Stromal cell of bone marrow (primary cell): ENCODE measurements around the gene CTNND2.

Experiments used
- DNase-seq: peaks from one replicate; pipeline ENCODE4 v3.0.0-alpha.2; 2012; ENCODE audit warnings: low read depth

The CTNND2 gene

DNA sequence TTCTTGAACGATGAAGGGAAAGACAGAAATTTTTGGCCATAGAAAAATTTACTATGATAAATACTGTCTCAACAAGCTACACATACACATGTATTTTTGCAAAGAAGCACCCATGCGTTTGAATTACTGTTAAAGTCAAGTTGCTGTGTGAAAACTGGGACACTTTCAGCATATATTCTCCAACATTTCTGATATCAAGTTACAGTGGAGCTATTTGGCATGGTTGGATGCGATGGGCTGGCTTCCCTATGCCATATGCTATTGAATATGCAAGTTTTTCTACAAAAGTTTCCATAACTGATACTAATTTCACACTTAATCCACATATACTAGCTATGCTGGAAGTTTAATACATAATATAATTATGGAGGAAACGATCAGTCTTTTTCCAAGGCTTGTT, 381.4 kb downstream of the CTNND2 start:
- no peak for DNase-seq

DNA sequence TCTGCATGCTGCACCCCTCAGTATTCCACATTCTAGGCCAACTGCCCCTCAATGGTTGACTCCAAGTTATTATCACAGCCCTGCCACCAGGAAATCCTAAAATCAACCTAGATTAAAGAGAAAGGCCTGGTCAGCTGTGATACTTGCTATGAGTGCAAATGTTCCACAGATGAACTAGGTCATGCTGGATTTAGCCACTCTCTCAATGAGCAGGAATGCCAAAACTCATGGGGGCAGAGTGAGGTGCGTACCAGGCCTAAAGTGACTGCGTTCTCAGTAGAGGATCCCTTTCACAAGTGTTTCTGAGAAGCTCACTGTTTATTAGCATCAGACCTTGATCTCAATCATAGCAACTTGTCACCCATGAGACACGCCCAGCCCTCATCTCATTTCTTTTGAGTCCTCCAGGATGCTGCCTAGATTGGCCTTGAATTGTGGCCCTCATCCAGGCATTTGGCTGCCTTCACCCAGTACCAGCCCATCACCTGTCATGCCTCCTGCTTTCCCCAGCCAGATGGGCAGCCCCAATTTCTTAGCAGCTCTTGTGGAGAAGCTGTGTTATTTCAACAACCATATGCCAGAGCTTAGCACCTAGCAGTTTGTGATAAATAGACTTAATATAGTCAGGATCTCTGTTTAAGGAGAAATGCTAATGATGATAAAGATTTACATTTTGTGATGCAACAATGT, 383.9 kb downstream of the CTNND2 start:
- DNase-seq = no peak

DNA sequence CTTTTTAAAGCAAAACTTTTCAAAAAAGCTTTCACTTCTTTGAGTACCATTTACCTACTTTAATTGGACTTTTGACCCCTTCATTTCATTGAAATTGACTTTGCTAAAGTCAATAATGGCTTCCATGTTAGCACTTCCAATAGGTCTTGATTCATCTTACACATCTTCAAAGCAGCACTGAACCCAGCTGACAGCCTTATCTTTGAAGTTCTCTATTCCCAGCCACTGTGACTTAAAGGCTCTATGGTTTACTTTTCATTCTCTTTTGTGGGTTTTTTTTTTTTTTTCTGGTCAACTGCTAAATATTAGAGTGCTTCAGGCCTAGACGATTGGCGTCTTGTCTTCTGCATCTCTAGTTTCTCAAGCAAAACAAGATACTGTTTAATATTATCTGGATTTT, 385.0 kb downstream of the CTNND2 start:
- DNase-seq = no peak

DNA sequence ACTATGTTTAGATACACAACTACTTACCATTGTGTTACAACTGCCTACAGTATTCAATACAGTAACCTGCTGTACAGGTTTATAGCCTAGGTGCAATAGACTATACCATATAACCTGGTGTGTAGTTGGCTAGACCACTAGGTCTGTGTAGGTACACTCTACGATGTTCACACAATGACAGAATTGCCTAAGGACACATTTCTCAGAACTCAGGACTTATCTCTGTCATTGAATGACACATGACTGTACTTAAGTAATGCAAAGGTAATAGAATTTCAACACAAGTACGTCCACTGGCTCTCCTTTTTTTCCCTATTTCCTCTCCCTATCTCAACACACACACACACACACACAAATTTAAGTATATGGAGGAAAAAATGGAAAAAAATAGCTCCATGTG, 385.6 kb downstream of the CTNND2 start:
- no peak for DNase-seq

DNA sequence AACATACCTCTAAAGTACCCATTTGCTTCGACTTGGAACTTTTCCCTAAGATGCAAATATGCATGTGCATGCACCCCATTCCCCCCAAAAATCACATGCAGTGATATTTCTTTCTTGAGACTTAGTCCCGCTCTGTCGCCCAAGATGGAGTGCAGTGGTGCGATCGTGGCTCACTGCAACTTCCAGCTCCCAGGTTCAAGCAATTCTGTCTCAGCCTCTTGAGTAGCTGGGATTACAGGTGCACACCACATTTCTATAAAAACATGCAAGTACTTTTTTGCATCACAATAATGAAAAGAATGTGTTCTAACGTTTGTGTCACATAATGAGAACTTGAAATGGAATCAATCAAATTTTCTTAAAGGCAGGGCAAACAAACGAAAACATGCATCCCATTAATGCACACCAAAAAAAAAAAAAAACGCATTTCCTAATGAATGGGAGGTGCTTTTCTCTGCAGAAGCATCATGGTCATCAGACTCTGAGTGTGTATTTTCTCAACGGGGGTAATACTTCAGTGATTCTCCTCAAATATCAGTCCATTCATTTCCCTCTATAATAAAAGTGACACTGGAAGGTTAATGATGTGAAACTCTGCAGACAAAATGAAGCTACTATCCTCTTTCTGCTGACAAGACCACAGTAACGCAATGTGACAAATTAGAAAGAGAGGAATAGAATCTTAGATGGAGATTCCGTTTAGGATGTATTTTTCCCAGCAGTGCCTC, 389.4 kb downstream of the CTNND2 start:
- DNase-seq = no peak

DNA sequence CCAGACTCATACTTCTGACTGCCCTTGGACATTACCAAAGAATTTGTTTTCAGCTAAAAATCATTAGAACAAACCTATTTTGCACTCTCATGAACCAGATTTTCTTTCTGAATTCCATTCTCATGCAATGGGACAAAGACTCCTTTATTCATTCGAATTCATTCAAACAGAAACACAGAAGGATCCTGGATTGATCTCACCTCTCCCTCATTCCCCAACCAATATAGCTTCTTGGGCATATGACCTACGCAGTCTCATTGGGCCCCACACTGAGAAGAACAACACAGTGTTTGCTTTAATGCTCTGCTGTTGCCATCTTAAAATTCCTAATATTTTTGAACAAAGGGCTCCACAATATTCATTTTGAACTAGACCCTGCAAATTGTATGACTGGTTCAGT, 392.4 kb downstream of the CTNND2 start:
- no peak for DNase-seq

DNA sequence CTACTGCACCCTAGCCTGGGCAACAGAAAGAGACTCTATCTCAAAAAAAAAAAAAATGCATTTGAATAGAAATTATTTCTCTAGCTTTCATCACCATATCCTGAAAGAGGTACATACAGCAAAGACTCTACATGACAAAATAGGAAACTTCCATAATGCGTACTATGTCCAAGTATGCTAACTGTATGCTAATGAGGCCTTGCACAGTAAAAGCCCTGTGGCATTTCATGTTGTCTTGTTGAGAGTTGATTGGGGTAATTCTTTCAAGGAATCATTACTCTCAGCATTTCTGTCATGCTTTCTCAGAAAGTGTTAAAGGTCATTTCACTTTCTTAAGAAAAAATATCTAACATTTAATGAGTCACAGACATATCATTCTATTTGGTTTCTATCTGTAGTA, 393.4 kb downstream of the CTNND2 start:
- DNase-seq = no peak

DNA sequence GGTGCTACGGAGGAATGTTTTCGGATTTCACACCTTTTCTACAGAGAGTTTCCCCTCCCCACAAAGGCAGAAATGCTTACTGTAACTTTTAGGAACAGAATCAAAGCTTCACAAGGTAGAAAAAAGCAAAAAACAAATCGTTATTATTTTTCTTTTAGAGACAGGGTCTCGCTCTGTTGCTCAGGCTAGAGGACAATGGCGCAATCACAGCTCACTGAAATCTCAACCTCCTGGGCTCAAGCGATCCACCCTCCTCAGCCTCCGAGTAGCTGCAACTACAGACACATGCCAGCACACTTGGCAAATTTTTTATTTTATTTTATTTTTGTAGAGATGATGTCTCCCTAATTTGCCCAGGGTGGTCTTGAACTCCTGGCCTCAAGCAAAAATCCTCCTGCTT, 394.5 kb downstream of the CTNND2 start:
- DNase-seq = no peak

DNA sequence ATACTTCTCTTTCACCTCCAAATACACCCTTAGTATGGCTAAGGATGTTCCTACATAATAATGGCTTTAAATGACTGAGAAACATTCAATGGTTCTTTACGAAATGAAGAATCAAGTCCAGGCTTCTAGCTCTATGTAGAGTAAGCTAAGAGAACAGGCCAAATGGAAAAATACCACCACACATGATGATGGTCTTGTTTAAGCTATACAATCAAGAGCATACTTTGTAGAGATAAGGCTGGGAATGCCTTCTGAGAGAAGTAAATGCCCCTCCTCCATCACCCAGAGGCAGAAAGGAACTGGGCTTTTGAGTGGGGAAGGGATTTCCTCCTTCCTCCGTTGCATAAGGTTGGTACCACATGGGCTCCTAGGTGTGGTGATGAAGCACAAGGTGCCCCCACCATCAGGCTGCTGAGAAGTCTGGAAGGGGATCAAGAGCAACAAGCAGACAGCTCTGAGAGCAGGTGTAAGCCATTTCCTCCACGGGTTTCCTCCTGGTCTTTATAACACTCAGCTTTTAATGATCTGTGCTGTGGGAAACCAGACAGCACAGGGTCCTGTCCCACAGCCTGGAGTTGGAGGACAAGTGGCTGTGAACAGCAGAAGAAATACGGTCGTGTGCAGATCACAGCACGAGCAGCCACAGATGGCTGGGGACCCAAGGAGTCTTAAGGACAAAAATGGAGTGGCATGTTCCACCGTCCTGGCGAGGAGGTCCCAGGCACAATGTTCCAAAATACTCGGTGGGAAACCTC, 396.9 kb downstream of the CTNND2 start:
- no peak for DNase-seq

DNA sequence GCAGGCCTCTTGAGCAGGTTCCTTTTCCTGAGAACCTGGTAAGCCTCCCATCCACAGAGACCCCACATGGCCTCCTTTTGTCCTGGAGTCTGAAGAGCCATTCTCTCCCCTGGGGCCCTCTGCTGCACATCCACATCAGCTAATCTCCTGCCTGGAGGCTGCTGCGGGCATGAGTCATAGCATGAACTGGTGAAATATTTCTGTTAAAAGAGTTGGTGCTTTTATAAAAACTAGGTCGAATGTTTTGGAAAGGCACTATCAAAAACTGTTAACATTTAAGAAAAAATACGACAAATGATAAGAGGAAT, 399.4 kb downstream of the CTNND2 start:
- no peak for DNase-seq

DNA sequence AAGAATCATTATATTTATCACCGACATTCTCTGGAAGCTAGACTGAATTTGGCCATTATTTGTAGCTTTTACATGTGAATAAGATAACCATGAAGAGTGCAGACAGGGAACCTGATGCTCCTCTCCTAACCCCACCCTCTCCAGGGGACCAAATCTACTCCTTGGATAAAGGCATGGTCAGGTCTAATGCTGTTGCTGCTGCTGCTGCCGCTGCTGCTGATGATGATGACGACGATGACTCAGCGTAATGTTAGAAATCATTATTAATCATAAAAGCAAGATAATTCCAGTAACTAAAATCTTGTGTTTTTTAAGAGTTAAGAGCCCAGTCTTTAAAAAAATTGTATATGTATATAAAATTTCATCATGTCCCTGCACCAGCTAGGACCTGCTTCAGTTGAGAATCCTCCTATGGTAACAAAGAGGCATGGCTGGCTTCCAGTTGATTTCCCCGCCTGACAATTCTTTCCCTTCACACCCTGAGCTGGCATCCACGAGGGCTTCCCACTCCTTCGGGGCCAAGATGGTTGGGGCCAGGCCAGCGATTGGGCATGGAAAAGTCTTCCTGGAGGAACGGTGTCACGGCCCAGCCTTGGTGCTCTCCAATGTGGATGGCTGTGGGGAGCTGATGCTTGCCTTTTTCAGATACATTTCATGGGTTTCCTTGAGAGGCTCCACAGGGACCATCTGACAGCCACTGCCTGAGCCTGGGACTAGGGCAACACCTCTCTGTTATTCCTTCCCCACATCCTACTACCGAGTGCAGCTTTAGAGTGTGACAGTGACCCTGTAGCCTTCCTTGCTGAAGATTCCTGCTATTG, 400.0 kb downstream of the CTNND2 start:
- DNase-seq = no peak

DNA sequence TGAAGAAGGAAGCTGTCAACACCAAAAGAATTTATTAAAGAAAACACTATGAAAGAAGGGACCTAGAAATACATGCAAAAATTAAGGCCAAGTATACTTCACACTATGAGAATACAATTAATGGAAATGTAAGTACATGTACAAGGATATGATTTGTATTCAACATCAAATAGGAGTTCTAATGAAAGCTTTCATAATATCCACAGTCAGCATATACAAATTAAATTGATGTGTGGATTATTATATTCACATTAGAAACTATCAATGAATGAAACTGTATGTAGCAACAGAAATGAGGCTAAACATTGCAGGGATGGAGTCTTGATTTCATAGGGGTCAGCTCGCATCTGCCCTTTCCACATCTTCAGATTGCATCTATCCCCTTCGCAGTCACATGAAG, 401.5 kb downstream of the CTNND2 start:
- DNase-seq = no peak

DNA sequence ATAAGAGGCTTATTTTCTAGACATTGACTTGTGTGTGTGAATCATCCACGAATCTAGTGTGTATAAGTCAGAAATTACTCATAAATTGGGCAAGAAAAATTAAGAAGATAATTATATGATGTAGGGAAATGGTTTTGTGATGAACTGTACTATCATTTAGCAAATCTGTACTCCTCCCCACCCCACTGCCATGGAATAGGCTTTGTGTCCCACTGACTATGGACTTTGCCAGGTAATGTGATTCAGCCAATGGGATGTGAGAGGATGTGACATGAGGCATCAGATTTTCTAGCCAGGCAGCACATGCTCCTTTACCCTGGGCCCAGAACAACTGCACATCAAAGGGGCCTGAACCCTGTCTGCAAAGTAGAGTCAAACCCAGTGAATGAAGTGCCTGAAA, 406.6 kb downstream of the CTNND2 start:
- no peak for DNase-seq

DNA sequence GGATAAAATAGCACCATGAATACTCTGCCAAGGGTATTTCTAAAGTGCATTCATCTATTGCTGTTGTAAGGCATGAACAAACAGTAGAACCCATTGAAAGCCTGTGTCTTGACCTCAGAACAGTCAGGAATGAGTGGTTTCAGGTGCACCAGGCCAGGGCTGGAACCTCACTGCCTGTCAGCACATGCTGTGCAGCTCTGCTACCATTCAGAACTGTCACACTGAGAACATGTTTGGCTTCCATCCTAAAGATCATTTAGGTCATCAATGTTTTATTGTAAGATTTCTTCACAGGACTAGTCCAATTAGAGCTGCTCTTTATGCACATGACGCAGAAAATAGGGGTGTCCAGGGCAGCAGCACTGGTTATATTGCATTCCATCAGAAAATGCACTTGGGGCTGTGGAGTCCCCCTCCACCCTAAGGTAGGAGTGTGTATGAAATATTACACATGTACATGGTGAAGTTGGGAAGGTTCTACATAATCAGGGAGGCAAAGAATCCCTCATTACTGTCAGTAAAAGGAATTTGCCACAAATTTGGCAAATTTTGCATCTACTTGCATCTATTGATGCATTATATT, 408.0 kb downstream of the CTNND2 start:
- DNase-seq = no peak

DNA sequence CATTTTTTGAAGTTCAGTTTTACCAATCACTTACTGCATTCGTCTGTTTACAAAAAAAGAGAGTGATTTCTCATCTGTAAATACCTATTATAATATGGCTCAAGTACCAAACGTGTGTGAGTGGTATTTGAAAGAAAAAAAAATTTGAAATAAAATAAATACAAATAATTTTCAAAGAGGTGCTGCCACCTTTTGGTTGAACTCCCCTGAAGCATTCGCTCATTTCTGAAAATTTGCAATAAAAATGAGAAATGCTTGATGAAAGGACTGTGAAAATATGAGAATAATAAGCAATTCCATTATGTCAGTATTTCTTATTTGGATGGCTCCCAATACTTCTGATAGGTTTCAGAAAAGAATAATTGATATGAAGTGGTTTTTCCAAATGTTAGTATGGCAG, 409.9 kb downstream of the CTNND2 start:
- DNase-seq = no peak

DNA sequence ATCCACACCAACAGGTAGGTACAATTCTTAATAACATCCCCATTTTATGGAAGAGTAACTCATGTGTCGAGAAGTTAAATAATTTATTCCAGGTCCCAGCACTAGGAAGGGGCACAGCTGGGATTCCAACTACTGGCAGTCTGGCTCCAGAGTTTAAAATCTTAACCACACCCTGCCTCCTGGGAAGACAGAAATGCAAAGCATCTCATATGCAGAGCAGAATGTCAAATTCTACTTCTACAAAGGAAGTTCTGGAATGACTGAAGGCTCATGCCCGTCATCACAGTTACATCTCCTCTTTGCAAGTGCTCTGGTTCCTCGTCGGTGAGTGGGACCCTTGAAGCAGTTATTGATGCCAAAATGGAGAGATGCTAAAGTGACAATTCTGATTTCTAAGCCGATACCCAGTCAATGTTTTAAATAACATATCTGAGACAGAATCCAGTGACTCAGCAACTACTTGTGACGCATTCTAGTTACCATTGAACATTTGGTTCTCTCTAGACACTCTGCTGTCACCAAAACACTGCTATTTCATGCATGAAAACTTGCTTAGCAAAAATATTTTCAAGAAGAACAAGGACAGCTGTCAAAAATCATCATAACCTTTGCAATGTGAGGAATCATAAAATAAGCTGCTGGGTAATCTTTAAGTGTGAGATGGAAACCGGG, 412.7 kb downstream of the CTNND2 start:
- DNase-seq = no peak

DNA sequence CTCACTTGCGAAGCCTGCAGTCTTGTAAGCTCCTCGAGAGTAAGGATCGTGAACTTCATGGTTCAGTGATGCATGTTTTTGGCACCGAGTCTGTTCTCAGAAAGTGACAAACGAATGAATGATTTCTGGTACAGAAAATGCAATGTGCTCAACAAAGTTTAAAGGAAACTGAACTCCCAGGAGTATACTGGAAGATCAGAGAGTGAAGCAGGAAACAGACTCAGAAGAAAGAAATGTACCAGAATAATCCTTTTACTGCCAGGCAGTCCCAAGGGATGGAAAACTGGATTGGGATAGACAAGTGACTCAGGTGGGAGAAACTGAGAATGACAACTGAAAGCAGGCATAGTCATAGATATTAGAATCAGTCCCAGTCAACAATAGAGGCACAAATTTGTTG, 420.6 kb downstream of the CTNND2 start:
- peak; percentile 13 for DNase-seq

DNA sequence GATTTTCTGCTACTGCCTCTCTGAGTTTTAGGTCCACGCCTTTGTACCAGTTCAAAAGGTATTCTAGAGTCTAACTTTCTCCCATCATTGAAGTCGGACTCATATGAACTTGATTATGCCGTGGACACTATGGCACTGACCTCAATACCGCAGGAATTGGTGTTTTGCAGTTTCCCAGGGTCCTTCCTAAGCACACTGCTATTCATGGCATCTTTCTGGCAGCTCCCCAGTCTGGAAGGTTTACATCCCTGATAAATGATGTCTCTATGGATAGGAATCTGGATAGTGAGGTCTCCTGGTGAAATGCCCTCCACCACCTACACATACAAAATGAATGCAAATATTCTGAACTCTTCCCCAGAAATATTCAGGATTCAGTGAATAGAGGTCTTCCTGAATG, 422.2 kb downstream of the CTNND2 start:
- DNase-seq = no peak

DNA sequence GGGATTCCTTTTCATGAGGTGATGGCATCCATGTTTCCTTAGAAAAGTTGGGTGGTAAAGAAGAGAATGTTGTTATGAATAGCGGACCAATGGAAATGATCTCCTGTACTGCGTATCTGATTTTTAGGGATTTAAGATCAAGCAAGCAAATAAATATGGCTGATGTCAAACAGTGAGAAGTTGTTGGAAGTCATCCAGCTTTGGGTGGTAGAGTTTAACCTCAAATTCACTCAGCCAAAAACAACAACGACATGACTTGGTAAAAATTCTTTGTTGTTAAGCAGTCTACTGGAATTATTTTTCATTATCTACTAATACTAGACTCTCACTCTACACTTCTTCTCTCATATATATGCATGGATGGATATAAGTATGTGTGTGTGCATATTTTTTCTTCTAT, 426.5 kb downstream of the CTNND2 start:
- no peak for DNase-seq

DNA sequence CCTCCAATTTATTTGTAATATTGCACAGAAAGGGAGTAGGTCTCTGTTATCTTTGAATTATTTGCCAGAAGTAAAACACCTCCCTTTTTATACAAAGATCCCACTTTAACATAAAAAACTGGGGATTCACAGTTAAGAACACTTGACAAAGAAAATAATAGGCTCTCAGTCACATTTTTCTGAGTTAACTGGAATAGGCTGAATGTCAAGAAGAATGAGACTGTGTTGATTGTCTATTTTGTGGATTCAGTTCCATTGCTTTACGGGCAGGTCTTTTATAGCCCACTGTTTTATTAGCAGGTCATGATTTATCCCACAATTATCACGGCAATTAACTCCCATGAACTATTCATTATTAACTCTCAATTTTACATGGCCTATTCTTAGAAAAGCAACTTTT, 427.4 kb downstream of the CTNND2 start:
- no peak for DNase-seq

DNA sequence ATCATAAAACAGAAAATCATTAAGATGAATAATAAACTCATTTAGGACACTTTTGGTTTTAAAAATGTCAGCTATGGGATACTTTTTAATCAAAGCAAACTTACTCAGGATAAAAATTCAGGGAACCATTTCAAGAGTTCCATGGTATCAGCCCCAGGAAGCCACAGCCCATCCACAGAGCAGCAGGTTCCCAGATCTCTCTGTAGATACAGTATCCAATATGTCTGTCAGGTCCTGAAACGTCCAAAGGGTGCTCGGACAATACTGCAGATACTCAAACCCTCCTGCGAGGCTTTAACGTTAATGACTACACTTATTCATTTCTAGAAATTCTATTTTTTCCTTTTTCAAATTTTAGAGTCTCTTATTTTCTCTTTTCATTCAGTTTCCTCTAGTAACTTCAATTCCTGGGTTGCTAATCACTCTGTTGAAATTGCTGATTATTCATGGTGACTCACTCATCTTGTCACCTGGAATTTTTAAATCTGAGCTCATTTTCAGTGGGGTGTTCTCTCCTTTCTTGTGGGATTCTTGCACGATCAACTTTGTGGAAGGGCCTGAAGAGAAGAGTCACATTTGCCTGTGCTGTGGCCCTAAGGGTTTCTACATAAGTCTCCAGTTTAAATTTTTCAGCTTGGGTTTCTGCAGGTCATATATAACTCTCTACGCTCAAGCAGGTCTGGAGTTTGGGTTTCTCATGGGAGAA, 435.8 kb downstream of the CTNND2 start:
- DNase-seq = no peak
